Vagina (tissue), 2 donors: ENCODE results near the gene RPS6KA1. TPM values are rescaled to one million over a fixed set of nuclear protein-coding genes. Genes with fewer than 3 reads are reported as not detected.

Source experiments
- DNase-seq, 2 donors: peaks; one replicate each; pipeline ENCODE4 v3.0.0-alpha.2; 2017; ENCODE audit errors: extremely low spot score in 2 of 2
- H3K27ac ChIP-seq: fragments of 200-600 bp; sonication (generic); one replicate; pipeline ENCODE4 v1.5.1; 2019
- H3K27me3 ChIP-seq: fragments of 200-600 bp; sonication (generic); one replicate; pipeline ENCODE4 v1.5.1; 2019
- H3K36me3 ChIP-seq, 2 donors: fragments of 200-600 bp; sonication (generic); one replicate each; pipeline ENCODE4 v1.5.1; 2017 to 2019
- H3K4me1 ChIP-seq: fragments of 200-600 bp; sonication (generic); one replicate; pipeline ENCODE4 v1.5.1; 2019
- H3K4me3 ChIP-seq, 2 donors: fragments of 200-600 bp; sonication (generic); 1 replicate in 1 of 2; 2 replicates in 1 of 2; pipeline ENCODE4 v1.5.1; 2016 to 2019
- H3K9me3 ChIP-seq: fragments of 200-600 bp; sonication (generic); one replicate; pipeline ENCODE4 v1.5.1; 2019
- CTCF ChIP-seq, 3 experiments: fragments of 450-650 bp in 2 of 3; fragments of 200-600 bp in 1 of 3; sonication (generic) in 1 of 3; IDR thresholded peaks; one replicate each; pipeline ENCODE4 v1.5.1; 2017 to 2019; ENCODE audit warnings: antibody characterized with exemption in 3 of 3, mild to moderate bottlenecking in 2 of 3, moderate library complexity in 2 of 3
- POLR2A ChIP-seq, 2 donors: fragments of 450-650 bp; IDR thresholded peaks; one replicate each; pipeline ENCODE4 v1.6.1; 2017; ENCODE audit warnings: antibody characterized with exemption in 2 of 2, mild to moderate bottlenecking in 2 of 2, moderate library complexity in 2 of 2
- POLR2AphosphoS5 ChIP-seq, 2 donors: sonication (generic); formaldehyde crosslinking; IDR thresholded peaks; one replicate each; pipeline ENCODE4 v1.9.0; 2017; ENCODE audit warnings: antibody characterized with exemption in 2 of 2, mild to moderate bottlenecking in 2 of 2, low read depth in 1 of 2; ENCODE audit not compliant: insufficient read depth in 1 of 2
- intact Hi-C: fragments of 100-400 bp; cut with DNase I; formaldehyde crosslinking; loops from one replicate; pipeline ENCODE4 v1.15.1; 2023
- total RNA-seq: library from RNA; depleted of rRNA; stranded (reverse); fragments of >200 nt; gene quantifications from one replicate; pipeline ENCODE4 v1.2.3, GENCODE V29; 2016

RPS6KA1 gene
- total RNA-seq = 22.8 TPM

GRCh38 chr1:26529655-26530409 lies at the start of gene RPS6KA1:
Gene RPS6KA1 (plus strand): TSS chr1:26529761. CDS start chr1:26529921, 160 bp downstream.
- peak in 1 of 2 donors; percentile 81 for DNase-seq
- H3K4me3 ChIP-seq = peak within 1 kb of the TSS; percentile 54 to 83
- H3K9me3 ChIP-seq = no peaks in the 10 kb centered on the region
- no peaks in the 10 kb centered on the region for H3K36me3 ChIP-seq
- TF ChIP-seq POLR2A (IDR thresholded peaks at IDR 0.05) (peak in 1 of 2 donors; percentile 43), CTCF (IDR thresholded peaks at IDR 0.05) (no peak)
- H3K4me1 ChIP-seq = peaks cover 27% of the 10 kb centered on the region
- intact Hi-C loops = no loop called here
- no peaks in the 10 kb centered on the region for H3K27me3 ChIP-seq
- H3K27ac ChIP-seq = no peak within 1 kb of the TSS

GRCh38 chr1:26482921-26483320 lies 46.6 kb upstream of the RPS6KA1 start:
- Histone ChIP-seq H3K9me3 (no peaks in the 10 kb centered on the region), H3K4me3 (no peak overlapping the region), H3K27ac (no peak overlapping the region), H3K27me3 (no peaks in the 10 kb centered on the region), H3K4me1 (no peaks in the 10 kb centered on the region), H3K36me3 (peaks cover 0 to 8% of the 10 kb centered on the region in 2 donors)
- TF ChIP-seq POLR2AphosphoS5 (IDR thresholded peaks at IDR 0.05; ENCODE audit: insufficient read depth in 1 of 2, low read depth in 1 of 2) (no peak), CTCF (IDR thresholded peaks at IDR 0.05) (no peak), POLR2A (IDR thresholded peaks at IDR 0.05) (no peak)
- no peak for DNase-seq
- intact Hi-C loops = no loop called here

- Histone ChIP-seq H3K27me3 (no peaks in the 10 kb centered on the region), H3K4me3 (no peak overlapping the region), H3K27ac (no peak overlapping the region), H3K36me3 (peaks cover 0 to 8% of the 10 kb centered on the region in 2 donors), H3K9me3 (no peaks in the 10 kb centered on the region), H3K4me1 (no peaks in the 10 kb centered on the region)
- TF ChIP-seq POLR2AphosphoS5 (IDR thresholded peaks at IDR 0.05; ENCODE audit: insufficient read depth in 1 of 2, low read depth in 1 of 2) = no peak
- no peak for TF ChIP-seq CTCF (IDR thresholded peaks at IDR 0.05)
- TF ChIP-seq POLR2A (IDR thresholded peaks at IDR 0.05) = no peak
- intact Hi-C loops = no loop called here
- DNase-seq = no peak
Observed at GRCh38 chr1:26483980-26484379, 45.6 kb upstream of the RPS6KA1 start.

GRCh38 chr1:26490155-26490554 lies 39.4 kb upstream of the RPS6KA1 start:
- TF ChIP-seq CTCF (IDR thresholded peaks at IDR 0.05) = no peak
- no peak for TF ChIP-seq POLR2A (IDR thresholded peaks at IDR 0.05)
- no peak for TF ChIP-seq POLR2AphosphoS5 (IDR thresholded peaks at IDR 0.05; ENCODE audit: insufficient read depth in 1 of 2, low read depth in 1 of 2)
- Histone ChIP-seq H3K4me1 (no peaks in the 10 kb centered on the region), H3K36me3 (no peaks in the 10 kb centered on the region), H3K9me3 (no peaks in the 10 kb centered on the region), H3K27me3 (no peaks in the 10 kb centered on the region), H3K4me3 (no peak overlapping the region), H3K27ac (no peak overlapping the region)
- intact Hi-C loops = no loop called here
- no peak for DNase-seq

- no peak overlapping the region for H3K27ac ChIP-seq
- H3K36me3 ChIP-seq = no peaks in the 10 kb centered on the region
- H3K4me3 ChIP-seq = no peak overlapping the region
- intact Hi-C loops = no loop called here
- H3K9me3 ChIP-seq = no peaks in the 10 kb centered on the region
- no peaks in the 10 kb centered on the region for H3K4me1 ChIP-seq
- DNase-seq = no peak
- no peaks in the 10 kb centered on the region for H3K27me3 ChIP-seq
- TF ChIP-seq POLR2AphosphoS5 (IDR thresholded peaks at IDR 0.05; ENCODE audit: insufficient read depth in 1 of 2, low read depth in 1 of 2) = no peak
- no peak for TF ChIP-seq CTCF (IDR thresholded peaks at IDR 0.05)
- TF ChIP-seq POLR2A (IDR thresholded peaks at IDR 0.05) = no peak
Observed at GRCh38 chr1:26493267-26493666, 36.3 kb upstream of the RPS6KA1 start.
